Transverse colon (tissue), 4 donors: ENCODE data around the gene GORAB.

Experiments
- EP300 ChIP-seq: sonication (generic); formaldehyde crosslinking; IDR thresholded peaks from one replicate; pipeline ENCODE4 v1.6.1; 2017; ENCODE audit warnings: antibody characterized with exemption, low read depth
- POLR2AphosphoS5 ChIP-seq, 3 donors: sonication (generic); formaldehyde crosslinking; IDR thresholded peaks; one replicate each; pipeline ENCODE4 v1.6.1; 2016; ENCODE audit warnings: antibody characterized with exemption in 3 of 3
- TF ChIP-seq, protein P1 (sequence below), 5 experiments: fragments of 200-600 bp in 3 of 5; fragments of 450-650 bp in 2 of 5; sonication (generic) in 3 of 5; IDR thresholded peaks; 1 replicate in 2 of 5; 2 replicates in 3 of 5; pipeline ENCODE4 v1.5.1; 2016 to 2017; ENCODE audit warnings: antibody characterized with exemption in 5 of 5, inconsistent platforms in 3 of 5, mild to moderate bottlenecking in 2 of 5, moderate library complexity in 1 of 5

DNA sequence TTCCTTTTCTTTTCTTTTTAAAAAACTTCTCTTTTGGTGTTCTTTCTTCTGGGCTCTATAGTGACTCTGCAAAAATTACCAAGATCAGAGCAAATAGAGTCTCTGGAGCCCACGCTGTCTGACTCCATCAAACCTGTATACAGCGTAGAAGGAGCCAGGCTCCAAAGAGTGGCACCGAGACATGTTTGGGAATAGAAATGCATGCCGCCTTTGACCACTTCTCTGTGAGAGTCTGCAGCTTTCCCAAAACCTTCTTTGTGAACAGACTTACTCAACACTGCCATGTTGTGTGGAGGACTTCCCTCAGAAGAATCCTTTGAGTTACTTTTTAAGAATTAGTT lies 55.3 kb downstream of the GORAB start:
- no peak for TF ChIP-seq EP300
- TF ChIP-seq, protein P1, sequence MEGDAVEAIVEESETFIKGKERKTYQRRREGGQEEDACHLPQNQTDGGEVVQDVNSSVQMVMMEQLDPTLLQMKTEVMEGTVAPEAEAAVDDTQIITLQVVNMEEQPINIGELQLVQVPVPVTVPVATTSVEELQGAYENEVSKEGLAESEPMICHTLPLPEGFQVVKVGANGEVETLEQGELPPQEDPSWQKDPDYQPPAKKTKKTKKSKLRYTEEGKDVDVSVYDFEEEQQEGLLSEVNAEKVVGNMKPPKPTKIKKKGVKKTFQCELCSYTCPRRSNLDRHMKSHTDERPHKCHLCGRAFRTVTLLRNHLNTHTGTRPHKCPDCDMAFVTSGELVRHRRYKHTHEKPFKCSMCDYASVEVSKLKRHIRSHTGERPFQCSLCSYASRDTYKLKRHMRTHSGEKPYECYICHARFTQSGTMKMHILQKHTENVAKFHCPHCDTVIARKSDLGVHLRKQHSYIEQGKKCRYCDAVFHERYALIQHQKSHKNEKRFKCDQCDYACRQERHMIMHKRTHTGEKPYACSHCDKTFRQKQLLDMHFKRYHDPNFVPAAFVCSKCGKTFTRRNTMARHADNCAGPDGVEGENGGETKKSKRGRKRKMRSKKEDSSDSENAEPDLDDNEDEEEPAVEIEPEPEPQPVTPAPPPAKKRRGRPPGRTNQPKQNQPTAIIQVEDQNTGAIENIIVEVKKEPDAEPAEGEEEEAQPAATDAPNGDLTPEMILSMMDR (IDR thresholded peaks at IDR 0.05), result no peak
- no peak for TF ChIP-seq POLR2AphosphoS5 (IDR thresholded peaks at IDR 0.05)
